ENCODE measurements around the gene SPIRE2. TPM values are rescaled to one million over a fixed set of nuclear protein-coding genes. Genes with fewer than 3 reads are reported as not detected.

SPIRE2 gene
- total and polyA plus RNA-seq, 9 of the 15 experiments (the other 6 are each of a cell fraction or from before 2014, with no cell fraction given) = 0.70 to 7.5 (median 4.6) TPM

DNA sequence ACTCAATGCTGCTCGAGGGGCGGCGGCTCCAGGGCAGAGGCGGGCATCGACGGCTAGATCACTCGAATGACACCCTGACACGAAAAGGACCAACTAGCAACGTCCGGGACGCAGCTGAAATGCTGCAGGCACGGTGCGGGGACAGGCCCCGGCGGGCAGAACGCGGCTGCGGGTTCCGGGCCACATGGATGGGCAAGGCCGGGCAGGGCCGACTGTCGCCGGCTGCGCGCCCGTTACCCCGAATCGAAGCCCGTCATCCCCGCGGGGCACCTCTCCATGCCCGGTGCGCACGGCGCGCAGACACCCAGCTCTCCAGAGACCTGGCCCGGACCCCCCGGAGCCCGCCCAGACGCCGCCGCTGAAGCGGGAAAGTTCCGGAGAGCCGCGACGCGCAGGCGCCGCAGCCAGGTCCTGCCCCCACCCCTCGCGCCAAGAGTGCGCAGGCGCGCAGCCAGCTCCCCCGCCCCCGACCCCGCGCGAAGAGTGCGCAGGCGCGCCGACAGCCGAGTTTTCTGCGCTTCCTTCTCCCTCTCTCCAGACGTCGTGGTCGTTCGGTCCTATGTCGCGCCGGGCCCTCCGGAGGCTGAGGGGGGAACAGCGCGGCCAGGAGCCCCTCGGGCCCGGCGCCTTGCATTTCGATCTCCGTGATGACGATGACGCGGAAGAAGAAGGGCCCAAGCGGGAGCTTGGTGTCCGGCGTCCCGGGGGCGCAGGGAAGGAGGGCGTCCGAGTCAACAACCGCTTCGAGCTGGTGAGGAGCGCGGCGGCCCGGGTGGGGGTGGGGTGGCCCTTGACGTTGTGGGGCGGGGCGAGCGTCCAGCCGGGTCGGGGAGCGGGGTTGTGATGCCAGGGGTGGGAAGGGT, 45.1 kb downstream of the SPIRE2 start, which contains the start of gene TCF25 (continued):
- TF ChIP-seq, protein P1, sequence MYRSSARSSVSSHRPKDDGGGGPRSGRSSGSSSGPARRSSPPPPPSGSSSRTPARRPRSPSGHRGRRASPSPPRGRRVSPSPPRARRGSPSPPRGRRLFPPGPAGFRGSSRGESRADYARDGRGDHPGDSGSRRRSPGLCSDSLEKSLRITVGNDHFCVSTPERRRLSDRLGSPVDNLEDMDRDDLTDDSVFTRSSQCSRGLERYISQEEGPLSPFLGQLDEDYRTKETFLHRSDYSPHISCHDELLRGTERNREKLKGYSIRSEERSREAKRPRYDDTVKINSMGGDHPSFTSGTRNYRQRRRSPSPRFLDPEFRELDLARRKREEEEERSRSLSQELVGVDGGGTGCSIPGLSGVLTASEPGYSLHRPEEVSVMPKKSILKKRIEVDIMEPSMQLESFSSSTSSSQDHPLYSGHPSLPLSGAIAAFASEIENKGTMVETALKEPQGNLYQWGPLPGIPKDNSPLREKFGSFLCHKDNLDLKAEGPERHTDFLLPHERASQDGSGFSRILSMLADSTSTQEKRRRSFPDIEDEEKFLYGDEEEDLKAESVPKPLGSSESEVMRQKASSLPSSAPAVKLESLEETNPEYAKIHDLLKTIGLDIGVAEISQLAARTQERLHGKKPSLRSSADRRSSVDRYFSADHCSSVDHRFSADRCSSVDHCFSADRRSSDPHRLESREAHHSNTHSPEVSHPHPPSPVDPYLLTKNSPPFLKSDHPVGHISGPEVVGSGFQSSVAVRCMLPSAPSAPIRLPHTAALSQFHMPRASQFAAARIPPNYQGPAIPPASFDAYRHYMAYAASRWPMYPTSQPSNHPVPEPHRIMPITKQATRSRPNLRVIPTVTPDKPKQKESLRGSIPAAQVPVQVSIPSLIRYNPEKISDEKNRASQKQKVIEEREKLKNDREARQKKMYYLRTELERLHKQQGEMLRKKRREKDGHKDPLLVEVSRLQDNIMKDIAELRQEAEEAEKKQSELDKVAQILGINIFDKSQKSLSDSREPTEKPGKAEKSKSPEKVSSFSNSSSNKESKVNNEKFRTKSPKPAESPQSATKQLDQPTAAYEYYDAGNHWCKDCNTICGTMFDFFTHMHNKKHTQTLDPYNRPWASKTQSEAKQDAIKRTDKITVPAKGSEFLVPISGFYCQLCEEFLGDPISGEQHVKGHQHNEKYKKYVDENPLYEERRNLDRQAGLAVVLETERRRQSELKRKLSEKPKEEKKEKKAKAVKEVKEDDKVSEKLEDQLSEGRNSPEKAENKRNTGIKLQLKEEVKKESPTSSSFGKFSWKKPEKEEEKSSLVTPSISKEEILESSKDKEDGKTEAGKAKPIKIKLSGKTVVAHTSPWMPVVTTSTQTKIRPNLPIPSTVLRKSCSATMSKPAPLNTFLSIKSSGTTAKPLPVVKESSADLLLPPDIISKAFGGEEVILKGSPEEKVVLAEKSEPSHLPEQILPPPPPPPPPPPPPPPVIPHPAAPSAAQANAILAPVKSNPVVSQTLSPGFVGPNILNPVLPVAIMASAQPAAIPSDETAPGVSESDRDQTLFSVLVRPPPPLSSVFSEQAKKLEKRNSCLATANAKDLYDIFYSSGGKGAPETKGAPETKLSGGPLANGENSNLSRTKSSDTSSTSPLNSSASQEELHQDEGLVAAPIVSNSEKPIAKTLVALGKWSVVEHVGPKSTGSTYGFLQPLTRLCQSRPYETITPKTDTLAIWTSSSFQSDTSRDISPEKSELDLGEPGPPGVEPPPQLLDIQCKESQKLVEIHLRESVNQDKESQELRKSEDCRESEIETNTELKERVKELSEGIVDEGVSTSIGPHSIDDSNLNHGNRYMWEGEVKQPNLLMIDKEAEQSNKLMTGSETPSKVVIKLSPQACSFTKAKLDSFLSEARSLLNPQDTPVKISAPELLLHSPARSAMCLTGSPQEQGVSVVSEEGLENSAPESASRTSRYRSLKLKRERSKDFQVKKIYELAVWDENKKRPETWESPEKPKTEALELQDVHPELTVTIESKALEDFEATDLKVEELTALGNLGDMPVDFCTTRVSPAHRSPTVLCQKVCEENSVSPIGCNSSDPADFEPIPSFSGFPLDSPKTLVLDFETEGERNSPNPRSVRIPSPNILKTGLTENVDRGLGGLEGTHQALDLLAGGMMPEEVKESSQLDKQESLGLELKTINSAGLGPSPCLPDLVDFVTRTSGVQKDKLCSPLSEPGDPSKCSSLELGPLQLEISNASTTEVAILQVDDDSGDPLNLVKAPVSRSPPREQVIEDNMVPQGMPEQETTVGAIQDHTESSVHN (IDR thresholded peaks at IDR 0.05; ENCODE audit: borderline replicate concordance in 1 of 2, low read depth in 1 of 2) = no peak
- TF ChIP-seq CAMTA2 (CRISPR knock-in tag; conservative IDR thresholded peaks at IDR 0.05) (no peak), KAT8 (IDR thresholded peaks at IDR 0.05; ENCODE audit: low read depth) (no peak), XRCC3 (IDR thresholded peaks at IDR 0.05) (no peak), CBFB (CRISPR knock-in tag; IDR thresholded peaks at IDR 0.05) (peak; percentile 80; the same call in 1 of the 2 replicates), ZNF184 (CRISPR knock-in tag; IDR thresholded peaks at IDR 0.05) (no peak), HCFC1 (IDR thresholded peaks at IDR 0.05; ENCODE audit: low read depth, low read length) (no peak), ZNF830 (CRISPR knock-in tag; IDR thresholded peaks at IDR 0.05) (peak; percentile 56; the same call in 1 of the 2 replicates)
- TF ChIP-seq, protein P2, sequence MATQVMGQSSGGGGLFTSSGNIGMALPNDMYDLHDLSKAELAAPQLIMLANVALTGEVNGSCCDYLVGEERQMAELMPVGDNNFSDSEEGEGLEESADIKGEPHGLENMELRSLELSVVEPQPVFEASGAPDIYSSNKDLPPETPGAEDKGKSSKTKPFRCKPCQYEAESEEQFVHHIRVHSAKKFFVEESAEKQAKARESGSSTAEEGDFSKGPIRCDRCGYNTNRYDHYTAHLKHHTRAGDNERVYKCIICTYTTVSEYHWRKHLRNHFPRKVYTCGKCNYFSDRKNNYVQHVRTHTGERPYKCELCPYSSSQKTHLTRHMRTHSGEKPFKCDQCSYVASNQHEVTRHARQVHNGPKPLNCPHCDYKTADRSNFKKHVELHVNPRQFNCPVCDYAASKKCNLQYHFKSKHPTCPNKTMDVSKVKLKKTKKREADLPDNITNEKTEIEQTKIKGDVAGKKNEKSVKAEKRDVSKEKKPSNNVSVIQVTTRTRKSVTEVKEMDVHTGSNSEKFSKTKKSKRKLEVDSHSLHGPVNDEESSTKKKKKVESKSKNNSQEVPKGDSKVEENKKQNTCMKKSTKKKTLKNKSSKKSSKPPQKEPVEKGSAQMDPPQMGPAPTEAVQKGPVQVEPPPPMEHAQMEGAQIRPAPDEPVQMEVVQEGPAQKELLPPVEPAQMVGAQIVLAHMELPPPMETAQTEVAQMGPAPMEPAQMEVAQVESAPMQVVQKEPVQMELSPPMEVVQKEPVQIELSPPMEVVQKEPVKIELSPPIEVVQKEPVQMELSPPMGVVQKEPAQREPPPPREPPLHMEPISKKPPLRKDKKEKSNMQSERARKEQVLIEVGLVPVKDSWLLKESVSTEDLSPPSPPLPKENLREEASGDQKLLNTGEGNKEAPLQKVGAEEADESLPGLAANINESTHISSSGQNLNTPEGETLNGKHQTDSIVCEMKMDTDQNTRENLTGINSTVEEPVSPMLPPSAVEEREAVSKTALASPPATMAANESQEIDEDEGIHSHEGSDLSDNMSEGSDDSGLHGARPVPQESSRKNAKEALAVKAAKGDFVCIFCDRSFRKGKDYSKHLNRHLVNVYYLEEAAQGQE (IDR thresholded peaks at IDR 0.05; ENCODE audit: borderline replicate concordance) = peak; percentile 49
- TF ChIP-seq, protein P2 (CRISPR knock-in tag; IDR thresholded peaks at IDR 0.05; ENCODE audit: low read depth) = peak; percentile 74
- TF ChIP-seq, protein P3, sequence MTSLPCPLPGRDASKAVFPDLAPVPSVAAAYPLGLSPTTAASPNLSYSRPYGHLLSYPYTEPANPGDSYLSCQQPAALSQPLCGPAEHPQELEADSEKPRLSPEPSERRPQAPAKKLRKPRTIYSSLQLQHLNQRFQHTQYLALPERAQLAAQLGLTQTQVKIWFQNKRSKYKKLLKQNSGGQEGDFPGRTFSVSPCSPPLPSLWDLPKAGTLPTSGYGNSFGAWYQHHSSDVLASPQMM (CRISPR knock-in tag; IDR thresholded peaks at IDR 0.05) = no peak

All from K562 (cell line).